Hematopoietic multipotent progenitor cell treated with erythropoietin and hydrocortisone succinate and interleukin-3 and kit ligand, for 8 days (in vitro differentiated cells): Measurements from ENCODE around the gene LRCH1.

Experiments
- DNase-seq: peaks from one replicate; pipeline ENCODE4 v3.0.0-alpha.2; 2015

Gene LRCH1

GRCh38 chr13:46641274-46642081, 88.5 kb downstream of the LRCH1 start:
- no peak for DNase-seq

GRCh38 chr13:46642254-46642653, 89.3 kb downstream of the LRCH1 start:
- DNase-seq, result no peak

DNA sequence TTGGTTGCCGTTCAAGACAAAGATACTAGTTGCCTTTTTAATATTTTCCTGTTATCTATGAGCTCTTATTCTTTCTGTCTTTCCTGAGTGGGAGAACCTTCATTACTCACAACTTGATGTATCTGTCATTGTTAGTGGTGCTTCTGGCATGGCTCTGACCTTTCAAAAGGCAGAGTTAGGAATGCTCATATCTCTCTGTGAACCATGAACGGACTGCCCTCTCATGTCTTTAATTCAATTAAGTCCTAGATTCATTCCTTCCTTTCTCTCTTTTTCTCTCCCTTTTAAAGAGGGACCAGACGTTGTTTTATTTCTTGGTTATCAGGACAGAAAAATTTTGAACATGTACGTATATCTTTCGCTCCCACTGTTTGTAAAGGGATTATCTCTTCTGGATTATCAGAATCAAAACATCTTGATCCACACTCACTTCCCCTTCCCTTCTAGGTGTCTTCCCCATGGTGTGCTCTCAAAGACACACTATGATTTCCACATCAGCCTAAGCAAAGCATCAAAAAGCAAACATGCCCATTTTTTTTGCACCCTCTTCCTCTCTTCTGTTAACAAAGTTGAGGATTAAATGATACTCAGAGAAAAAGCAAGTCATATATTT, 90.3 kb downstream of the LRCH1 start:
- DNase-seq, result no peak

GRCh38 chr13:46644816-46645215, 91.8 kb downstream of the LRCH1 start:
- no peak for DNase-seq

- DNase-seq, result no peak
These were observed 94.6 kb downstream of the LRCH1 start for GRCh38 chr13:46647512-46648065.

DNA sequence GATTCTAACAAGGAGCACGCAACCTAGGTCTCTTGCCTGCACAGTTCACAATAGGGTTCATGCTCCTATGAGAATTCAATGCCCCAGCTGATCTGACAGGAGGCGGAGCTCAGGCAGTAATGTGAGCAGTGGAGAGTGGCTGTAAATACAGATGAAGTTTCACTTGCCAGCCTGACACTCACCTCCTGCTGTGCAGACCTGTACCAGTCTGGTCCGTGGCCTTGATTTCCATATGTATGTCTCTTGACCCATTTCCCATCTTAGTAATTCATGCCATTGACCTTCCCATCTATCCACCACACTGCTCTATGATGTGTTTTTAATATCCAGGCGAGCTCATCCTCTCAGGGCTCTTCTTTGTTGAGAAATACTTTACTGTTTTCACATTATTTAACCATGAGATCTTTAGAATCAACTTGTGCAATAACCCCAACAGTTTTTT, 95.2 kb downstream of the LRCH1 start:
- peak; percentile 51 for DNase-seq

GRCh38 chr13:46649816-46650215, 96.8 kb downstream of the LRCH1 start:
- no peak for DNase-seq

- DNase-seq, result no peak
These were observed 102.0 kb downstream of the LRCH1 start for GRCh38 chr13:46654951-46655350.

- peak; percentile 12 for DNase-seq
These were observed 102.6 kb downstream of the LRCH1 start for GRCh38 chr13:46655377-46656180.

DNA sequence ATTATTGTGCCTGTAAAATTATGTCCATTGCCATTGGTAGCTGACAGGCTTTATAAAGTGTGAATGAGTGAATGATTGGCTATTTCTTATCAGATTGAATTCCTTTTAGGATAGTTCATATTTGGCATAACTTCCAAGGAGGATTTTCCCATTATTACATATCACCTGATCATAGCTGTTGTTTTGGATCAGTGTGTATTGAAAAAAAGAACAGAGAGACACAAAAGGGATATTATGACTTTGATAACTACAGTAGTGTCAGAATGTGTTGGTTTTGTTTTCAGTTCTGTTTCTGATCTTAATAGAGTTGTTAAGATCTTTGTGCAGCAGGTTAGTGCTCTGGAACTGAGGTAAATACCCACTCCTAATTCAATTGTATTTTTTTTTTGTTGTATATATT, 103.8 kb downstream of the LRCH1 start:
- DNase-seq, result no peak

GRCh38 chr13:46659413-46660065, 106.6 kb downstream of the LRCH1 start:
- no peak for DNase-seq

DNA sequence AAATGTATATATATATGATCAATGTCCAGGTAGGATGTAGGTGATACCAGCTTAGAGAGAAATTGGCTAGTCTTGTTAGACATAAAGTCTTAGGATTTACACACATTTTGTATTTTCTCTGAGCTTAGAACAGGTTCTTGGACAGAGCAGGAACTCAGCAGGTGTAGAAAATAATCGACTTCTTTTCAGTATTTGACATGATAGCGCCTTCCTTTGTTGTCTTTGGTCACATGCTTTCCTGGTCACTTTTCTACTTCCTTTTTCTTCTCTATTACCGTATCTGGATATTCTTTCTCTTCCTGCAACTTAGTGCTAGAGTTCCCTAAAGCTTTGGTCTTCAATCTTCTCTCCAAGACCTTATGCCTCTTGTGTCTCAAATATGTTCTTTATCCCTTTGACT, 107.4 kb downstream of the LRCH1 start:
- DNase-seq, result no peak

DNA sequence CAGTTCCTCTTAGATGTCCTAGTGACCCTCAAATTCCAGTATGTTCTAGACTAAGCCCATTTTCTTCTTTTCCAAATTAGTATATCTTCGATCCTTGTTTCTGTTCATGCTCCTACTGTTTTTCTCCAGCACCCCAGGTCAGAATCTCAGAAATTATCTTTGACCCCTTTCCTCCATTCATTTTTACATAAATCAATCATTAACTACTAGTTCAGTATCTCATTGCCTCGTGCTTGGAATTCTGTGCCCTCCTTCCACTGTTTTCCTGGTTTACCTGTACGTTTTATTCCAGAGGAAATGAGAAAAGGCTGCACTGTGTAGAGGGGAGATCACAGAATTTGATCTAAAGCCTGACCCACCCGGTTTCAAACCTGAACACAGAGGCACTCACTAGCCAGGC, 107.9 kb downstream of the LRCH1 start:
- no peak for DNase-seq

DNA sequence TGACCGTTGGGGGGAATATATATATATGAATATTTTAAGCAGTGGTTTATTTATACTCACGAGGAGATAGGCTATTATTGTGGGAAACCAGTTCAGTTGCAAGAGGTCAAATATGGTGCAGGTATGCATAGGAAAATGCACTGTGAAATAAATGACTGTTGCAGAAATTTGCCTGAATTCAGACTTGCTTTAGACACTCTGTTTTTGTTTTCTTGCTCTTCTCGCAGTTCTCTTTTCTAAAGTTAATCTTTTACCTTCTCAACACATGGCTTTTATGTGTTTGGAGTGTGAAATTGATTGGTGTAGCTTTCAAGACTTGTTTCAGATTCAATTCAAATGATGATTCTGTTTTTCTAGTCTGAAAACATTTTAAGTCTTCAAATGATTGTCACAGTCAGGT, 109.7 kb downstream of the LRCH1 start:
- no peak for DNase-seq

DNA sequence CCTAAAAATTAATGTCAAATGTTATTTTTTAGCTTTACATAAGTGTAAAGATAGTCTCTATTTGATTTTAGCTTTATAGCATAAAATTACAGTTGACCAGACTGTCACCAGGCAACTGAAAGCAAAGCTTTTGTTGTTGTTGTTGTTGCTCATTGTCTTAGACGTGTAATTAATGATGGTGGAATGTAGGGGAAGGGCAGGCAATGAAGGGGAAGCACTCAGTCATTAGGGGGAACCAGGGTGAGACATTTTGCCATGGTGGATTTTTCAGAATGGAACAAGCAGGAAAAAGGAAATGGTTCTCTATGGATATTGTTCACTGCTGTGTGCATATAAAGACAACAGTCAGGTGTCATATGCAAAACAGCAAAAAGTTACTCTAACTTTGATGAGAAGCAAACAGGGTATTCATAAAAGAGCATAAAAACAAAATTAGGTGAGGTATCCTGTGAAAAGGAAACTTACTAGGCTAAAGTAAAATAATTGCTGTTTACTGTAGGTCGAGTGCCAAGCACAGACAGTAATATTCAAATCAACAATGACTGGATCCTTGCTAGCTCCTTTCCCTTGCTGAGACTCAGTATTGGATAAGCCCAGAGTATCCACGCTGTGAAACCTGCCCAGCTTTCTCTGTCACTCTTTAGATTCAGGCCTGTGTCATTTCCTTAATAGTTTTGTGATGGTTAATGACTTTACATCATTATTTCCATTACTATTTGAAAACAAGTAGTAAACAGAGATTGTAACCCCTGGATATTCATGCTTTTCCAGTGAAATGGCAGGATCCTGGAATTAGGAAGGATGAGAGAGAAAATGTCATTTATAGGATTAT, 110.5 kb downstream of the LRCH1 start:
- no peak for DNase-seq

GRCh38 chr13:46664195-46664594, 111.2 kb downstream of the LRCH1 start:
- no peak for DNase-seq

- no peak for DNase-seq
These were observed 112.3 kb downstream of the LRCH1 start for GRCh38 chr13:46665248-46665632.

- no peak for DNase-seq
These were observed 112.9 kb downstream of the LRCH1 start for GRCh38 chr13:46665633-46666482.

GRCh38 chr13:46666727-46667456, 113.9 kb downstream of the LRCH1 start:
- no peak for DNase-seq

DNA sequence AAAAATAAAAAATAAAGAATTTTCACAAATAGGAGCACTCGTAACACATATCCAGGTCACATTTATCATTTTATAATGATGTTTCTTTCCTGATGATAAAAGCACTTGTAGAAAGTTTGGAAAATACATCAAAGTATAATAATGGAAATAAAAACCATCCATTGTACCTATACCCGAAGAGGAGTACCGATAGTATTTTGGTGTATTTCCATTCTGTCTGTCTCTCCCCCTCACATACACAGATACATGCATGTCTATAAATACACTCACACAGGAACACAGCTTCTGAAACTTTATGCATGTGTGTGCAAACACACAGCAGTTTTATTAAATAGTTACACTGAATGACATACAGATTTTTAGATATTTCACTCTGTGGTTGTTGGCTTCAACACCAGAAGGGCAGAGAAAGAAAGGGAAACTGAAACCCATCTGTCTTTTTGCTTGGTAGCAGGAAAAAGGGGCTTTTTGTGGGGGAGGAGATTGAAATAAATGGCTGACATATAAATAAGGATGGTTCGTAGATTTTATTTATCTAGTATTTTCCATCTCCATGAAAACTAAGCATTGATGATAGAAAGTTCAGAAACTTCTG, 114.8 kb downstream of the LRCH1 start:
- peak; percentile 17 for DNase-seq
